Gastrocnemius medialis (tissue), 4 donors: ENCODE measurements around the gene PARS2. TPM values are rescaled to one million over a fixed set of nuclear protein-coding genes. Genes with fewer than 3 reads are reported as not detected.

Experiments used
- ATAC-seq, 2 donors: fragments of 150-250 bp; one replicate each; pipeline ENCODE4 v1.9.1; 2016
- DNase-seq, 2 donors: peaks; one replicate each; pipeline ENCODE4 v3.0.0-alpha.2; 2019
- H3K27ac ChIP-seq, 4 donors: fragments of 200-600 bp; sonication (generic); 1 replicate in 1 of 4; 2 replicates in 3 of 4; pipeline ENCODE4 v1.5.1; 2016 to 2018; ENCODE audit warnings: mild to moderate bottlenecking in 2 of 4, moderate library complexity in 1 of 4
- H3K27me3 ChIP-seq, 3 donors: fragments of 200-600 bp; sonication (generic) in 2 of 3; 1 replicate in 1 of 3; 2 replicates in 2 of 3; pipeline versions ENCODE4 v1.5.1 to v1.6.0; 2016 to 2019; ENCODE audit warnings: mild to moderate bottlenecking in 1 of 3, moderate library complexity in 1 of 3
- H3K36me3 ChIP-seq, 2 donors: fragments of 200-600 bp; sonication (generic) in 1 of 2; one replicate each; pipeline ENCODE4 v1.5.1; 2017 to 2018
- H3K4me1 ChIP-seq, 2 donors: fragments of 200-600 bp; sonication (generic) in 1 of 2; one replicate each; pipeline ENCODE4 v1.5.1; 2016 to 2017; ENCODE audit warnings: mild to moderate bottlenecking in 2 of 2
- H3K4me3 ChIP-seq, 4 donors: fragments of 200-600 bp; sonication (generic) in 3 of 4; 1 replicate in 1 of 4; 2 replicates in 3 of 4; pipeline ENCODE4 v1.5.1; 2016 to 2019; ENCODE audit warnings: mild to moderate bottlenecking in 2 of 4
- H3K9me3 ChIP-seq, 3 donors: fragments of 200-600 bp; sonication (generic) in 2 of 3; 1 replicate in 1 of 3; 2 replicates in 2 of 3; pipeline ENCODE4 v1.5.1; 2016 to 2019
- POLR2A ChIP-seq, 2 donors: fragments of 450-650 bp; IDR thresholded peaks; one replicate each; pipeline ENCODE4 v1.6.1; 2017; ENCODE audit warnings: antibody characterized with exemption in 2 of 2, mild to moderate bottlenecking in 2 of 2, moderate library complexity in 2 of 2
- in situ Hi-C, 4 donors: fragments of 200-750 bp; cut with MboI; loops; one replicate each; pipeline versions ENCODE4 v1.15.0 to v1.8.0; 2017; ENCODE audit warnings: low sequenced_read_pairs in 4 of 4
- intact Hi-C: fragments of 100-400 bp; cut with DNase I; formaldehyde crosslinking; loops from one replicate; pipeline ENCODE4 v1.15.1; 2023; ENCODE audit warnings: low total_unique reads
- total RNA-seq, 4 donors: library from RNA; depleted of rRNA; stranded (reverse); fragments of >200 nt; gene quantifications; one replicate each; pipeline versions ENCODE4 v1.1.0 to v1.2.3, GENCODE V29; 2016
- TF ChIP-seq, protein P1 (sequence below), 5 experiments: fragments of 450-650 bp in 3 of 5; fragments of 200-600 bp in 2 of 5; sonication (generic) in 2 of 5; IDR thresholded peaks in 4 of 5; conservative IDR thresholded peaks in 1 of 5; 1 replicate in 4 of 5; 2 replicates in 1 of 5; pipeline ENCODE4 v1.5.1; 2016 to 2019; ENCODE audit warnings: antibody characterized with exemption in 5 of 5, mild to moderate bottlenecking in 3 of 5, moderate library complexity in 3 of 5

The PARS2 gene
- total RNA-seq, 4 donors from 2014 or later: 4.7 to 8.4 (median 4.9) TPM

DNA sequence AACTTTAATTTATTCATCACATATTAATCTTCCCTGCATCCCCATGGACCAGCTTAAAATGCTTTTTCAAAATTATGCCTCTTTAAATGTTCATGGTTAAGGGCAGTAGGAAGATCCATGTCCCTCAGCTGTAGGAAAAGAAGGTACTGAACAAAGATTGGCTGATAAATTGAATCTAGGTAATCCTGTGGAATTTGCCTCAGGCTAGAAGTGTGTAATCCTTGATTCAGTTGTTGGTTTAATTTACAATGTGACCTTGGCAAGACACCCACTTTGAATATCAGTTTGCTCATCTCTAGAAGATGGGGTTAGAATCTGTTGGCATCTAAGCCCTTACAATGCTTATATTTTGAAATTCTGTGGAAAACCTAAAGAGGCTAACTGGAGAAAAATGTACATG is 42.6 kb downstream of the PARS2 start:
- Histone ChIP-seq H3K4me3 (no peak overlapping the region), H3K27me3 (no peaks in the 10 kb centered on the region), H3K4me1 (peaks cover 2 to 3% of the 10 kb centered on the region in 2 donors), H3K27ac (no peak overlapping the region), H3K9me3 (no peaks in the 10 kb centered on the region), H3K36me3 (peaks cover 7 to 75% of the 10 kb centered on the region in 2 donors)
- intact Hi-C loops: no loop called here
- in situ Hi-C loops: no loop called here
- TF ChIP-seq, protein P1, sequence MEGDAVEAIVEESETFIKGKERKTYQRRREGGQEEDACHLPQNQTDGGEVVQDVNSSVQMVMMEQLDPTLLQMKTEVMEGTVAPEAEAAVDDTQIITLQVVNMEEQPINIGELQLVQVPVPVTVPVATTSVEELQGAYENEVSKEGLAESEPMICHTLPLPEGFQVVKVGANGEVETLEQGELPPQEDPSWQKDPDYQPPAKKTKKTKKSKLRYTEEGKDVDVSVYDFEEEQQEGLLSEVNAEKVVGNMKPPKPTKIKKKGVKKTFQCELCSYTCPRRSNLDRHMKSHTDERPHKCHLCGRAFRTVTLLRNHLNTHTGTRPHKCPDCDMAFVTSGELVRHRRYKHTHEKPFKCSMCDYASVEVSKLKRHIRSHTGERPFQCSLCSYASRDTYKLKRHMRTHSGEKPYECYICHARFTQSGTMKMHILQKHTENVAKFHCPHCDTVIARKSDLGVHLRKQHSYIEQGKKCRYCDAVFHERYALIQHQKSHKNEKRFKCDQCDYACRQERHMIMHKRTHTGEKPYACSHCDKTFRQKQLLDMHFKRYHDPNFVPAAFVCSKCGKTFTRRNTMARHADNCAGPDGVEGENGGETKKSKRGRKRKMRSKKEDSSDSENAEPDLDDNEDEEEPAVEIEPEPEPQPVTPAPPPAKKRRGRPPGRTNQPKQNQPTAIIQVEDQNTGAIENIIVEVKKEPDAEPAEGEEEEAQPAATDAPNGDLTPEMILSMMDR (IDR thresholded peaks at IDR 0.05 in 4 of 5, conservative IDR thresholded peaks at IDR 0.05 in 1 of 5): no peak
- TF ChIP-seq POLR2A (IDR thresholded peaks at IDR 0.05): no peak
- ATAC-seq (no peak), DNase-seq (no peak)

DNA sequence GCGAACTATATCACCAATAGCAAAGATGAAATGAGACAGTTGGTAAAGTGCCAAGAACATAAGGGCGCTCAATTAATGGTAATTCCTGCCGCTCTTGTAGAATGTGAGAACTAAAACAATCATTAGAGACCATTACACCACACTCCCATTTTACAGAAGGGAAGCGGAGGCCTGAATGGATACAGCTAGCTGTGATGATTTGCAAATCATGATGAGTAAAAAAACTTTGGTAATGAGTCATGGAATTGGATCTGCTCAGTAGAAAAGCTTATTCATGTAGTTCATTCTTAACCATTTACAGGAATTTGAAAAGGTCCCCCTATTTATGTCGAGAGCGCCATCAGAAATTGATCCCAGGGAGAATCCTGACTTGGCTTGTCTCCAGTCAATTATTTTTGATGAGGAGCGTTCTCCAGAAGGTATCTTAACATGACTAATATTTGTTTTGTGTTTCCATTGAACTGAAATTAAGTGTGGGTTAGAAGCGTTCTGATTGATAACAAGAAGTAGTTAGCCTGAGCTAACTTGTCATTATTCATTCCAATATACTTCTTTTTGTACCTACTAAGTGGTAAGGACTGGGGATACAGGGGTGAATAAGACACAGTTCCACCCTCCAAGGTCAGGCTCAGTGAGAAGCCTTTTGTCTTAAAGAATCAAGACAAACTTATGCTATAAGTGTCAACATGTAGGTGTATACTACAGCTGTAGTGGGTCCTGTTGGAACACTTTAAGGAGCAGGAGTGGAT is 47.9 kb downstream of the PARS2 start:
- ATAC-seq: peak in 1 of 2 donors; percentile 13
- no peaks in the 10 kb centered on the region for H3K27me3 ChIP-seq
- intact Hi-C loops (loop anchor here (5.0 kb wide), 3 partner anchors 169 to 829 kb away; partner anchors contain the start of genes ACOT11, IFT25, LRRC42 and YIPF1), in situ Hi-C loops (no loop called here)
- no peak for DNase-seq
- peak overlapping the region; percentile 91 to 98 (median 97) for H3K4me3 ChIP-seq
- H3K9me3 ChIP-seq: no peaks in the 10 kb centered on the region
- H3K4me1 ChIP-seq: peaks cover 12 to 15% of the 10 kb centered on the region in 2 donors
- H3K27ac ChIP-seq: peak overlapping the region; percentile 88 to 94 (median 90)
- H3K36me3 ChIP-seq: peaks cover 2 to 23% of the 10 kb centered on the region in 2 donors
- TF ChIP-seq, protein P1 (IDR thresholded peaks at IDR 0.05 in 4 of 5, conservative IDR thresholded peaks at IDR 0.05 in 1 of 5): no peak
- TF ChIP-seq POLR2A (IDR thresholded peaks at IDR 0.05): no peak

DNA sequence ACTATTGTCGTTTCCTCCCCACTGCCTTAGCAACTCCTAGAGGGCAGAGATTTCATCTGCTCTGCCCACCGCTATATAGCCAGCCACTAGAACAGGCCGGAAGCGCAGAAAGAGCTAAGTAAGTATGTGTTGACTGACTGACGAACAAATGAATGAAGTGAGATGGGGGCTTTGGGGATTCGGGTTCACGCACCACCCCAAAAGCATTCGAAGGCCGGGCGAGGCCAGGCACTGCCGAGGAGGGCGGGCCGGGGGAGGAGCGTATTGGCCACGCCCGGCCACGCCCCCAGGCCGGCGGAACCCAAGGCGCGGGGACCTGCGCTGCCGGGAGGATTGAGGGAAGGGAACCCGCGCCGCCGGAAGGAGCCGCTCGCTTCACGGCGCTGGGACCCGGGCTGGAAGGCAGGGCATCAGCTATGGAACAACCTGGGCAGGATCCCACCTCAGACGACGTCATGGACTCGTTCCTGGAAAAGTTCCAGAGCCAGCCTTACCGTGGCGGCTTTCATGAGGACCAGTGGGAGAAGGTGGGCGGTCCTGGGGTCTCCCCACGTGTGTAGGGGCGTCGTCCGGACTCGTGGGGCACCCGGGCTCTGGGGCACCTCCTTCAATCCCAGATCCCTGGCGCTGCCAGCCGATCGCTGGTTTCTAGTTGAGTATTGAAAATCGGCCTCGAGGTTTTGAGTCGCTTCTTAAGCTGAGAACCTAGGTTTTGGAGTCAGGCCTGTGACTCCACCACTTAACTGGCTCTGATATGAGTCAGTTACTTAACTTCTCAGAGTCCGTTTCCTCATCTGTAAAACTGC is 48.6 kb downstream of the PARS2 start, which contains the start of gene TTC4:
TSS of gene TTC4 (plus strand) at position 369 of the 806 bp plus-strand sequence. CDS start at position 417, 48 bp downstream.
- peak within 1 kb of the TSS; percentile 88 to 94 (median 90) for H3K27ac ChIP-seq
- ATAC-seq: peak; percentile 92 to 95
- peaks cover 12 to 15% of the 10 kb centered on the region in 2 donors for H3K4me1 ChIP-seq
- peaks cover 2 to 15% of the 10 kb centered on the region in 2 donors for H3K36me3 ChIP-seq
- peak within 1 kb of the TSS; percentile 91 to 98 (median 97) for H3K4me3 ChIP-seq
- intact Hi-C loops: loop anchor here (1.0 to 5.0 kb wide), 4 partner anchors 49 to 828 kb away; partner anchors contain the start of genes ACOT11, IFT25, LRRC42 and PARS2
- in situ Hi-C loops: no loop called here
- H3K27me3 ChIP-seq: no peaks in the 10 kb centered on the region
- peak; percentile 59 to 72 for DNase-seq
- H3K9me3 ChIP-seq: no peaks in the 10 kb centered on the region
- TF ChIP-seq POLR2A (IDR thresholded peaks at IDR 0.05): peak; percentile 77 to 79
- TF ChIP-seq, protein P1 (IDR thresholded peaks at IDR 0.05 in 4 of 5, conservative IDR thresholded peaks at IDR 0.05 in 1 of 5): no peak

DNA sequence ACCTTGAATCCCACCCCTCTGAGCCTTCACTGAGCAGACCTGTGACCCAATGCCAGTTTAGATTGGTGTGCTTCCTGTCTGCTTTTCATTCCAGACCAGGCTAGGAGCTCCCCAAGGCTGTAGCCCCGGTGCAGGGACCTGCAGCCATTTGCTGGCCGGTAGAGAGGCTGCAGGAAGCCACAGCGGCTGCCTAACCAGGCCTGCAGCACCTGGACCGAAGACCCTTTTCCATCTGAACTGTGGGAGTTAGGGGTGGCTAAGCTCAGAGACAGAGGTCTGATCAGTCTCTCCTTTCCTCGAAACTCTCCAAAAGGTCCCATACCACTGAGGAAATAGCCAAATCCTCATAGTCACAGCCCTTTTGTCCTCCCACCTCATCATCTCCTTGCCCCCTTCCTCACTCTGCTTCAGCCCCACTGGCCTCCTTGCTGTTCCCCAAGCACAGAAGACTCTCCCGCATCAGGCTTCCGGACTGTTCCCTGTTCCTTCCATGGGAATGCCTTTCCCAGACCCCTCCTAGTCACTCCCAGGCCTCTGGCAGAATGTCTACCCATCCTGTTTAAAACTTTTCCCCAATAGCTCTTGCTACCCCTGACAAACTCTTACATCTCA is 49.3 kb downstream of the PARS2 start:
- Histone ChIP-seq H3K4me3 (peak overlapping the region; percentile 91 to 98 (median 97)), H3K4me1 (peaks cover 12 to 15% of the 10 kb centered on the region in 2 donors), H3K27me3 (no peaks in the 10 kb centered on the region), H3K27ac (peak overlapping the region; percentile 88 to 94 (median 90)), H3K36me3 (peaks cover under 1 to 8% of the 10 kb centered on the region in 2 donors), H3K9me3 (no peaks in the 10 kb centered on the region)
- intact Hi-C loops: loop anchor here (1.0 to 5.0 kb wide), 4 partner anchors 49 to 828 kb away; partner anchors contain the start of genes ACOT11, IFT25, LRRC42 and PARS2
- in situ Hi-C loops: no loop called here
- no peak for TF ChIP-seq POLR2A (IDR thresholded peaks at IDR 0.05)
- TF ChIP-seq, protein P1 (IDR thresholded peaks at IDR 0.05 in 4 of 5, conservative IDR thresholded peaks at IDR 0.05 in 1 of 5): no peak
- DNase-seq (no peak), ATAC-seq (peak in 1 of 2 donors; percentile 32)
